SH-SY5Y (cell line): ENCODE results near the gene NISCH.

Source experiments
- GATA2 ChIP-seq: IDR thresholded peaks from 2 replicates; pipeline ENCODE4 v1.6.1; 2011; ENCODE audit warnings: mild to moderate bottlenecking, low read depth, low read length
- GATA3 ChIP-seq: IDR thresholded peaks from 2 replicates; pipeline ENCODE4 v1.6.1; 2011; ENCODE audit warnings: low read depth, mild to moderate bottlenecking, low read length, moderate library complexity

- TF ChIP-seq GATA2 (no peak), GATA3 (no peak)
Measured at GRCh38 chr3:52525680-52526561, 70.5 kb downstream of the NISCH start.
